ENCODE data around the gene PAGR1.

- TF ChIP-seq EZH2 (IDR thresholded peaks at IDR 0.05; ENCODE audit: insufficient read depth, poor library complexity, severe bottlenecking), result no peak
- TF ChIP-seq EZH2phosphoT487 (IDR thresholded peaks at IDR 0.05; ENCODE audit: insufficient read depth, low read depth), result no peak
Measured at GRCh38 chr16:29858974-29859373, 43.0 kb downstream of the PAGR1 start.
